Stimulated activated CD4-positive, alpha-beta T cell treated with anti-CD3 and anti-CD28 coated beads, Interleukin-12 subunit alpha, Interleukin-12 subunit beta, amount 100 ng/mL, for 24 hours (primary cell): ENCODE data around the gene P2RX7.

ENCODE experiments used
- DNase-seq, 2 experiments: peaks; one replicate each; pipeline ENCODE4 v3.0.0-alpha.2; 2020; ENCODE audit warnings: low read depth in 2 of 2

Gene P2RX7

DNA sequence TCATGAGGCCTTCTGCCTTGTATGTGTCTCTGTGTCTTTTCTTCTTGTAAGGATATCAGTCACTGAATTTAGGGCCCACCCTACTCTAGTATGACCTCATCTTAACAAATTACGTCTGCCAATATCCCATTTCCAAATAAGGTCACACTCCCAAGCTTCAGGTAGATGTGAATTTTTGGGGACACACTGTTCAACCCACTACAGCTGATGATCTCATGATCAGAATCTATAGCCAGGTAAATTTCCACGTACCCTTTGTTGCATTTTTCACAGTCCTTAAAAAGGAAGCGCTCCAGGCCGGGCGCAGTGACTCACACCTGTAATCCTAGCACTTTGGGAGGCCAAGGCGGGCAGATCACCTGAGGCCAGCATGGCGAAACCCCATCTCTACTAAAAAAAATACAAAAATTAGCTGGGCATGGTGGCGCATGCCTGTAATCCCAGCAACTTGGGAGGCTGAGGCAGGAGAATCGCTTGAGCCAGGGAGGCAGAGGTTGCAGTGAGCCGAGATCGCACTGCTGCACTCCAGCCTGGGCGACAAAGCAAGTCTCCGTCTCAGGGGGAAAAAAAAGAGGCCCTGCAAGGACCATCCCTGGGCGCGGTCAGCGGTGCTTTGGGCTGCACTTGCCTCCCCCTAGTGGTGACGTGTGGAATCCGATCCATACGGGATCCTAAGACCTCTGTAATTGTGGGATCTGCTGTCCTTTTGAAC is 97.3 kb downstream of the P2RX7 start:
- peak; percentile 22 to 52 for DNase-seq

- no peak for DNase-seq
Measured at GRCh38 chr12:121230538-121230907, 97.8 kb downstream of the P2RX7 start.

DNA sequence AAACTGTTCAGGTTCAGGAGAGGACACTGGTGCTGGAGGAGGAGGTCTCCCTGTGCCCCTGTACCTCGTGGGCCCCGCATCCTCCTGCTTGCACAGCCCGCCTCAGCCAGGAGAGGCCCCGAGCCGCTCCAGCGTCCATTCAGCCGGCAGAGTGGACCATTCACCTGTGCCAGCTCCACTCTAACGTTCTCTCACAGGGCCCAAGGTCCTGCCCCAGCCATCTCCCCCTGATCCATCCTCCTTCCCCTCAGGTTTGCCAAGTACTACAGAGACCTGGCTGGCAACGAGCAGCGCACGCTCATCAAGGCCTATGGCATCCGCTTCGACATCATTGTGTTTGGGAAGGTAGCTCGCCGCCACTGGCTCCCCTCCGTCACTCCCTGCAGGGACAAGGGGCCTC is 99.5 kb downstream of the P2RX7 start:
- no peak for DNase-seq

DNA sequence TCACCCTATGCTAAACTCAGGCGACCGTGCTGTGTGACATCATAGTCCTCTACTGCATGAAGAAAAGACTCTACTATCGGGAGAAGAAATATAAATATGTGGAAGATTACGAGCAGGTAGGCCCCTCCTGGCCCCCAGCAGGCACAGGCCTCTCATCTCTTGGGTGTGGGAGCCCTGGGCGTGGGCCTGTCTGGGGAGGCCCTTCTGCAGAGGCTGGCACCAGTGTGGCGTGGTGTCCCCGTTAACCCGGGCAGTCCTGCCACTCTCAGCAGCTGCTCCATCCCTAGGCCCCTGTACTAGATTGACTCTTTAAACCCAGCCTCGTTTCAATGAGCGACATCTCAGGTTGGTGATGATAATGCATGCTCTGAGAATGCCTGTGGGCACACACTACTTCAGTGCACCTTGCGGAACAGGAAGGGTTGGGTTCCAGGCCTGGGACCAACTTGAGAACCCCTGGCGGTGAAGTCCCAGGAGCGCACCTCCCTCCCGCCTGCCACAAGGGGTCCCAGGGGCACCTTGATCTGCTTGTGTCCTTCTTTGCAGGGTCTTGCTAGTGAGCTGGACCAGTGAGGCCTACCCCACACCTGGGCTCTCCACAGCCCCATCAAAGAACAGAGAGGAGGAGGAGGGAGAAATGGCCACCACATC is 100.4 kb downstream of the P2RX7 start:
- no peak for DNase-seq

GRCh38 chr12:121233628-121234020 is 100.9 kb downstream of the P2RX7 start:
- DNase-seq, result no peak

DNA sequence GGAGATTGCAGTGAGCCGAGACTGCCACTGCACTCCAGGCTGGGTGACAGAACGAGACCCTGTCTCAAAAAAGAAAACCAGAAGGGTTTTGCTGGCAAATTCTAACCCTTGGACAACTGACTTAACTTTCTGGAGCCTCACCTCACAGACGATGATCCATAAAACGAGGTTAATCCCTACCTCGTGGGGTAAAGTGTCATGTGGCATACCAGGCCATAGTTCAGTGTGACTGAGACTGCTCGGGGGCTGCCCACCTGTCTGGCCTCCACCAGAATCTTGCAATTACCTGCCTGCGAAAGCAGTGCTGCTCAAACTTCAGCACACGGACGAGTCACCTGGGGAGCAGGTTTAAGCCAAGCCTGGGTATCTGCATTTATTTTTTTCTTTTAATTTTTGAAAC is 104.1 kb downstream of the P2RX7 start:
- DNase-seq, result no peak

DNA sequence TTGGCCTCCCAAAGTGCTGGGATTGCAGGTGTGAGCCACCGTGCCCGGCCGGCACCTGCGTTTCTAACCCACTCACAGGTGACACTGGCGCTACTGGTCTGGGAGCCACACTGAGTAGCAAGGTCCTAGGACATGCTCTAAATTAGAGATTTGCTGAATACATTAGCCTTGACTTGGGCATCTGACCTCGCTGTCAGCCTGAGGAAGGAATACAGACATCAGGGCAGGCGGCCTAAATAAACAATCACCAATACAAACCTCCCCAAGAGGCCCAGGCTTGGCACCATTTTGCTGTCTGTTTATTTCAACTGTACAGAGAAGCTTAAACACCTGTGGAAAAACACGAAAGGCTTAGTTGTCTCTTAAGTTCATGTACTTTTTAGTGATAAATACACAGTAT is 104.7 kb downstream of the P2RX7 start:
- no peak for DNase-seq
